RPMI7951 (cell line): ENCODE data around the gene ATP11A. TPM values are rescaled to one million over a fixed set of nuclear protein-coding genes. Genes with fewer than 3 reads are reported as not detected.
"Not testable (repeated sequence)": the region's sequence is repeated elsewhere in the genome, so short reads cannot be mapped to it uniquely, and the experiment has no call there.

Experiments used
- DNase-seq: peaks from one replicate; pipeline ENCODE4 v3.0.0-alpha.2; 2012; ENCODE audit warnings: low read depth
- total RNA-seq: library from RNA; depleted of rRNA; stranded (reverse); fragments of >200 nt; shearing (Covaris generic); gene quantifications from 2 replicates; pipeline ENCODE4 v1.2.3, GENCODE V29; 2014

ATP11A gene
- total RNA-seq, 1 experiment from 2014 or later: 2.2 TPM

DNA sequence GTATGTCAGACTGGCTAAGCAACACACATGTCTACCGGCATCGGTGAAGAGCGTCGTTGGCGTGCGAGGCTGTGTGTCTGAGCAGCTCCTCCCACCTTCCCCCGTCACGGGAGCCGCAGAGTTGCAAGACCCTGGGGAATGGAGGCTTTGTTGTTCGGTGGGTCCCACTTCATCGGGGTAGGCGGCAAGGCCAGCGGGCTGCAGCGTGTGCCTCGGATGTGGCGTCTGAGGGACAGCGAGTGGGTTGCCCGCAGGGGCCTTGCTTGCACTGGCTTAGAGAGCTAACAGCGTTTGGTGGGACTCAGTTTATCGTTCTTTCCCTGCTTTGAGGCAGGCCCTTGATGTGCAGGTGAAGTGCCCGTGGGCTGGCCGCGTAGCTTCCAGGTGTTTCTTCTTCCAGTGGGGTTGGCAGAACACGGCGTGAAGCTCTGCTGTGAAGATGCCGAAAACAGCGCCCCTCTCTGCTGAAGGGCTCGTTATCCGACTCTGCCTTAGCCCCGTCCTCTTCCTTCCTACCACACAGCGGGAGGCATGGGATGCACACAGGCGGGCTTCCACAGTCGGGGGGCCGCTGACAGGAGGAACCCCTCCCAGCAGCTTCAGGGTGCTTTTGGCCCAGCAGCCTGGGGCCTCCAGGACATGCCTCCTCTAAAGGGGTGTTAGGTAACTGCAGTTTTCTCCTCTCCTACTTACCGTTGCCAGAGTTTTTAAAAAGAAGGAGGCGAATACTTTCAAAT is 85.2 kb downstream of the ATP11A start:
- no peak for DNase-seq

DNA sequence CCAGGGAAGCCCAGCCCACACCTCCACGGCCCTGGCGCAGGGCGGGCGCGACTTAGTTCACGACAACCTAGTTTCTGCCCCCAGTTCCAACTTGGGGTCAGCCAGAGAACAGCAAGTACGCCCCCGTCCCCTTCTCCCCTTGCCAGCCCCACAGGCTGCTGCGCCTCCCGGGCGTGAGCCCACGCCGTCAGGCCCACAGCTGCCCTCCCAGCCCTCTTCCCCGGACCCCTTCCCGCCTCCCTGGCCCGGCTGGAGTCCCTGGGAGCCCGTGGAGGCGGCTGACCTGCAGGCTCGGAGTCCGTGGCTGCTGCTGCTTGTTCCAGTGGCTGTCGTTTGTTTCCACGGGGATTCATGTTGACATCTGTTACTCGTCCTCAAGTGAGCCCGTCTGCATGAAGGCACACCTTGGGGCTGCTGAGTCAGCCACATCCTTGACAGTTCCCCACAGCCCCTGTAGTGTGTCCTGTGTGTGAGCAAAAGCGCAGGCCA is 86.0 kb downstream of the ATP11A start:
- DNase-seq: no peak

DNA sequence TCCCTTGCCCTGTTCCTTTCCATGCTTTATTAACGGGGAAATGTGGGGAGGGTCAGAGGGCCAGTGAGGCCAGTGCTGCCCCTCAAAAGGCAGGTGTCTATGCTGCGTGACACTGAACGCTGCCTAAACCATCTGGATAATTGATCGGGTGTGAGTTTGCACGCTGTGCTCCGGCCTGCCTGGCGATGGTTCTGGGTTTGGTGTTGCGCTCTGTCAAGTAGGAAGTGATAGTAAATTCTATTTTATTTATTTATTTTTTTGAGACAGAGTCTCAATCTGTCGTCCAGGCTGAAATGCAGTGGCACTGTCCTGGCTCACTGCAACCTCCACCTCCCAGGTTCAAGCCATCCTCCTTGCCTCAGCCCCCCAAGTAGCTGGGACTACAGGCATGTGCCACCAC is 86.5 kb downstream of the ATP11A start:
- no peak for DNase-seq

DNA sequence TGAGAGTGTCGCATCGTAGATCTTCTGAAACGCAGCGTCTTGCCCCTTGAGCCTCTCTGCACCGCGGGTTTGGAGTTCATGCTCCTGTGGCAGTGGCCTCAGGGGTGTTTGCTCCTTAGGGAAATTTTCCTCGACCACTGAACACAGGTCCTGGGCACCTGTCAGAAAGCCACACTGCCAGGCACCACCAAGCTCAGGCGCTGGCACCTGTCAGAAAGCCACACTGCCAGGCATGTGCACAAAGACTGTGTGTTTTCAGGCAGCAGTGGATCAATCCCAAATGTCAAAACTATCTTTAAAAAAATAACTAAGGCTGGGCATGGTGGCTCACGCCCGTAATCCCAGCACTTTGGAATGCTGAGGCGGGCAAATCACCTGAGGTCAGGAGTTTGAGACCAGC is 87.1 kb downstream of the ATP11A start:
- no peak for DNase-seq

DNA sequence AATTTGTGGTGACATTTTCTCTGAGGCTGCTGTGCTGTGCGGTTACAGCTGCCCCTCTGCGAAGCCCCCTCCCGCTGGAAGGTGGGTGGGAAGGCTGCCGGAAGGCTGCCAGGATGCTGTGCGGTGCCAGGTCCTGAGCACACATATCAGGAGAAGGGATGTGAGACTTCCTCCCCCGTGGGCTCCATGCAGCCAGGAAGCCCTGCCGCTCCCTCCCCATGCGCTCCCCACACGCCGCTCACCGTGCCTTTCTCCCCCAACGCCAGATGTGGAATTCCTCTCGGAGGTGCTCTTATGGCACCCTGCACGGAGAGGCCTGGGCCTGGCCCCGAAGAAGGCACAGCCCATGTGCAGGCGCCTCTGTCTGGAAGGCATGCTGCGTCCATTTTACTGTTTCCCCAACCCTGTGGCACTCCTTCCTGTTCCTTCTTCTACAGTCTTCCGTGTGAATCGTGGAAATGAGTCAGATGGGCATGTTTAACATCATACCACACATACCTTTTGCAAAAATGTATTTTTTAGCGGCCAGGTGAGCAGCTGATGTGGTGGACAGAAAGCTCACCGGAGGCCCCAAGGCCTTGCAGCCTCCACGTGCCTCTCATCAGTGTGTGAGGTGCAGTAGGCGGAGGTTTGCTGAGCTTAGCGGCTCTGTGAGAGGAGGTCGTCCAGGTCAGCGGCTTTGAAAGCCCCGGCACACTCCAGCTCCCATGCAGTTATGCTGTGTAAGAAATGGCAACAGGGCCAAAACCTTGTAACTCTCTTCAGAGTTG is 88.0 kb downstream of the ATP11A start:
- no peak for DNase-seq

DNA sequence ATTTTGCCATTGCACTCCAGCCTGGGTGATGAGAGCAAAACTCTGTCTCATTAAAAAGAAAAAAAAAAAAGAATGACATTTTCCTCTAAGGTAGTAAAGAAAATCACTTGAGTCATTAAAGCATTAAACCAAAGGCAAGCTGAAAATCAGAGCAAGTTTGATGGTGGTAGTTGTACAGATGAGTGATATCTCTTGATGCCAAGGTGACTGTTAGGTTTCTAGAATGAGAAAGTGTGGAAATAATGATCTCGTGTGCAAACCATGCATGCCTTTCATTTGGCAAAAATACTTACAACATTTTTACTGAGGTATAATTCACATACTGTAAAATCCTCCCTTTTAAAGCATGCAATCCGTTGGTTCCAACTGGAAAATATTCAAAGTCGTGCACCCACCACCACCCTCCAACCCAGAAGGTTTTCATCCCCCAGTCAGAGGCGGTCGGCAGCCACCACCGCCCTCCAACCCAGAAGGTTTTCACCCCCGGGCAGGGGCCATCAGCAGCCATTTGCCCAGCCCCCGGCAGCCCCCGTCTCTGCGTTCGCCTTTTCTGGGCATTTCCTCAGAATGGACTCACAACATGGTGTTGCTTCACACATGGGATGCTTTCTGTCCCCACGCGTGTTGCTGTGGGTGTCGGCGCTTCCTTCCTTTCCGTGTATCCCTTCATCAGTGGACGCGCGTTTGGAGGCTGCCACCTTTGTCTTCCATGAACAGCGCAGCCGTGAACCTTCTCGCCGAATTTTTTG is 90.2 kb downstream of the ATP11A start:
- no peak for DNase-seq

DNA sequence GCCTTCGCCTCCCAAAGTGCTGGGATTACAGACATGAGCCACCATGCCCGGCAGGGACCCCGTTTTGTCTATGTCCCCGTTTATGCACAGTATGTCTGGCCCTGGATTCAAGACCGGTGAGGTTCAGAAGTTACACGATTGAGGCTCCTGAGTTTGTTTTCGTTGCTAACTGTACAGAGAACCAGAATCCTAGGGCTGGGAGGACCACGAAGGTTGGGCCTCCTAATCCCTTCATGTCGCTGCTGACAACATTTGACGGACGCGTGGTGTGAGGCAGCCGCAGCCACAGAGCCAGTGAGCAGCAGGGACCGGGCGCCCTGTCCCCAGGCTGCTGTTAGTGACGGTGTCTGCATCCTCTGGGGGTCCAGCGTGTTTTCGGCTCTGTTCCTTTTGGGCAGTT is 91.4 kb downstream of the ATP11A start:
- DNase-seq: no peak

DNA sequence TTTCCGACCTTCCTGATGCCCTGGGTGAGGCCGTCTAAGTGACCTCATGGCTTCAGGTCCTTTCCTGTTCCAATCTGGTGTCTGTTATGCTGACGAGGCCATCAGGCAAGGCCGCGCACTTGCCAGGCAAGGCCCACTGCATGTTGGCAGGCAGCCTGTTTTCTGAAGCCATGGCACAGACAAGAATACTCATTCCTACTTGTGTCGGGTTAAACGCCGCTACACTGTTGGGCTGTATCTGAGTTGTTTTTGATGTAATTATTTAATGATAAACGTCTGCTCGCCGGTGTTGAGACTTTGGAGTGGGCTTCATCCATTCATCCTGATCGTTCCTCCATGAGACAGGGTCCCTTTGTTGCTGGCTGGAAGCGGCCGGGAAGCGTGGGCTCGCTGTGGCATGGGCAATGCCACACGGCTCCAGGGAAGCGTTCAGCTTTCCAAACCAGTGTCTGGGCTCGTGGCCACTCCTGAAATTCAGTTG is 92.1 kb downstream of the ATP11A start:
- no peak for DNase-seq

DNA sequence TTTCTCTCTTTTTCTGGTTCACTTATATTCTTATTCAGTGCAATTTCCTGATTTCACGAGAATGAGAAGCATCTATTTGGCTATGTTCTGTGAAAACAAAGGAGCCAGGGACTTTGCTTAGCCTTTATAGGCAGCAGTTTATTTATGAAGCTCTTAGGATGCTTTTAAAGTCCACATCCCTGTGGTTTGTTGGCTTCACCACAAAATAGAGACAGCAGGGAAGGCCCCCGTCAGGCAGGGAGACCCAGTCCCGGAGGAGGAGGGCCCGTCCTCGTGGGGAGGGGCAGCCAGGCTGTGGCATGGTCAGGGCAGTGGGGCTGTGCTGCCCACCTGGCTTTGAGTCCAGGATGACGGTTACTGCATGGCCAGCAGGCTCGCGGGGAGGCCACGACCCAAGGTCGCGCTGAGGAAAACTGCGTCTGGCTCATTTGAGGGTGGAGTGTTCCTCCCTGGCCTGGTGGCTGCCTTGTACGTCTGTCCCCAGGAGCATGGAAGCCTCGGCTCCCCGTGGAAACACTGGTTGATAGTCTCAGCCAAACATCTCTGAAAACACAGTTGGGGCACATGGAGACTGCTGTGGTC is 92.7 kb downstream of the ATP11A start:
- DNase-seq: no peak

DNA sequence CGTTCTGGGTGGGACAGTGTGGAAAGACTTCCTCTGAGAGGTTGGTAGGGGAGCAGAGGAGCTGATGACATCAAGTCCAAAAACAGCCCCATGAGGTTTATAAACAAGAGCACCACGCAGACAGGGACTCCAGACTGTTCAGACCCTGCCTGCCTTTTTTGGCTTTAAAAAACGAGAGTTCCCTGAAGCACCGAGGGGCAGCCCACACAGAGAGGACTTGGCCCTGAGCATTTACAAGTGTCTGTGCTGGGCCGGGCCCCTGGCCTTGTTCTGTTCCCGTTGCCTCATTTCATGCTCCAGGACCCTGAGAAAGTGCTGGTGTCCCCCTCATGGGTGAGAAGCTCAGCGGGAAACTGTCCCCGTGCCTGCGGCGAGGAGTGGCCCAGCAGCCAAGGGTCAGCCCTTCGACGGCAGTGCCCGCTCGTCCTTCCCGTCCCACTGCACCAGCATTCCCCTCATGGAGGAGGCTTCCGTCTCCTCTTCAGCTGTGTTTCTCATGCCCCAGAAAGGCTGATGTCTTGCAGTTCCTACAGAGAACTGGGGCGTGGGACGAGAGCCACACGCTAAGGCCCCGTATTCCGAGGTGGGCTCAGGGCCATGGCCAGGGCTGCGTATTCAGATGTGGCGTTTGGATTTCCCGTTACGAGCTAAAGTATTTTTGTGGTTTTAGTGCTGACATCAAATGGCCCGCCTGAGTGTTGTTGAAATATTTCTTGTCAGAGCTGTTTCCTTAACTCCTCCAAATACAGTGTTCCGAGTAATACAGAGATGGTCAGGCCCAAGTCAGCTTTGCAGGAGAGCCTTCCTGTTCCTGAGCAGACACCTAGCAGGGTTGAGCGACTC is 93.5 kb downstream of the ATP11A start:
- DNase-seq: no peak

DNA sequence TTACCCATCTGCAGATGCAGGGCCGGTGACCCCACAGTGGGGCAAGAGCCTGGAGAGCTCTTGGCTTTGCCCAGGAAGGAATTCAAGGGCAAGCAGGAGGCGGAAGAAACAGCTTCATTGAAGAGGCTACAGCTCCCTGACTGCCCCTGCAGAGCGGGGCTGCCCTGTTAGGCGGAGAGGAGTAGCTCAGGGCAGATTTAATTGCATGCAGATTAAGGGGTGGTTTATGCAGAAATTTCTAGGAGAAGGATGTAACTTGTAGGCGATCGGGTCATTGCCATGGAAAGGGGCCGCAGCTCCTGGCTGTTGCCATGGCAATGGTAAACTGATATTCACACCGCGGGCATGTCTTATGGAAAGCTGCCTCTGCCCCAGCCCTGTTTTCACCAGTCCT is 94.1 kb downstream of the ATP11A start:
- DNase-seq: no peak

DNA sequence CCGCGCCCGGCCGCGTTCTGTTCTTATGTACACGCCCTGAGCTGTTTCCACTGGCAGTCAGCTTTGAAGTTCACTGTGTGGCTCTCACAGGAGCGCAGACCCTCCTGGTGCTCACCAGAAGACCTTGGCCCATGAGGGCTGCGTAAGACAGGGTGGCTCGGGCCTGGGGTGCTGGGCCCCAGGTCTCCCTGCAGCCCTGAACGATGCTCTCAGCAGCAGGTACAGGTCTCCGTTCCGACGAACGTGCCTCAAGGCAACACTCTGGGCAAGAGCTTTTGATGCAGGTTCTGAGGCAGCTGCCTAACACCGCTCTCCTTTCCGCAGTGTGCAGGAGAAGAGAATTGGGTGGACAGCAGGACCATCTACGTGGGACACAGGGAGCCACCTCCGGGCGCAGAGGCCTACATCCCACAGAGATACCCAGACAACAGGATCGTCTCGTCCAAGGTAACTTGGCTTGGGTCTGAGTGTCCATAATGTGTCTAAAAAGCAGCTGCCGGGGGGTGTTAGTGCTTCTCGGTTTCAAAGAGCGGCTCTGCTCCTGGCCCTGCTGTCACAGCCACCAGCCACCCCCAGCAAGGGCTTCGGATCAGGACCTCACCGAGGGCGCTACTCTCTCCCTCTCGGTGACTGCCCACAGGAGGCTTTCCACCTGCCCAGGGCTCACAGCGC is 95.1 kb downstream of the ATP11A start:
- DNase-seq: no peak

DNA sequence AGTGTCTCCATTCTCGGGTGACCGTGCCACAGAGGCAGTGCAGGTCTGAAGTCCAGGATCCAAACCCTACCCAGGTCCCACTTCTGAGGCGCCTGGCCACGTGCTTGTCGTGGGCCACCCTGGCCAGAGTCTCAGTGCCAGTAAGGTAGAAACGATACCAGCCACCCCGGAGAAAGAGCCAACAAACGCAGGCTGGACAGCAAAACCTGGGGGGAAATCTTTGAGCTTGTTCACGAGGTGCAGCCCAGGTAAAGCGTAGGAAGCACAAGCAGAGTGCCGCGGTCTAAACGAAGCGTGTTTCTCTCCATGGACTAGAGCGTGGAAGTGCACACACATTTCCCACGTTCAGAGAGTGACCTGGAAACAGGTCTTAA is 95.6 kb downstream of the ATP11A start:
- no peak for DNase-seq

DNA sequence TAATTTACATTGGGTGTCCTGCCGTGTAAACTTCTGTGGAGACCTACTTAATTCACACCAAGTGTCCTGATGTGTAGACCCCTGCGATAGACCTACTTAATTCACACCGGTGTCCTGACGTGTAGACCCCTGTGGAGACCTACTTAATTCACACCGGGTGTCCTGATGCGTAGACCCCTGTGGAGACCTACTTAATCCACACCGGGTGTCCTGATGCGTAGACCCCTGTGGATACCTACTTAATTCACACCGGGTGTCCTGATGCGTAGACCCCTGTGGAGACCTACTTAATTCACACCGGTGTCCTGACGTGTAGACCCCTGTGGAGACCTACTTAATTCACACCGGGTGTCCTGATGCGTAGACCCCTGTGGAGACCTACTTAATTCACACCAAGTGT is 97.0 kb downstream of the ATP11A start:
- not testable (repeated sequence) for DNase-seq

DNA sequence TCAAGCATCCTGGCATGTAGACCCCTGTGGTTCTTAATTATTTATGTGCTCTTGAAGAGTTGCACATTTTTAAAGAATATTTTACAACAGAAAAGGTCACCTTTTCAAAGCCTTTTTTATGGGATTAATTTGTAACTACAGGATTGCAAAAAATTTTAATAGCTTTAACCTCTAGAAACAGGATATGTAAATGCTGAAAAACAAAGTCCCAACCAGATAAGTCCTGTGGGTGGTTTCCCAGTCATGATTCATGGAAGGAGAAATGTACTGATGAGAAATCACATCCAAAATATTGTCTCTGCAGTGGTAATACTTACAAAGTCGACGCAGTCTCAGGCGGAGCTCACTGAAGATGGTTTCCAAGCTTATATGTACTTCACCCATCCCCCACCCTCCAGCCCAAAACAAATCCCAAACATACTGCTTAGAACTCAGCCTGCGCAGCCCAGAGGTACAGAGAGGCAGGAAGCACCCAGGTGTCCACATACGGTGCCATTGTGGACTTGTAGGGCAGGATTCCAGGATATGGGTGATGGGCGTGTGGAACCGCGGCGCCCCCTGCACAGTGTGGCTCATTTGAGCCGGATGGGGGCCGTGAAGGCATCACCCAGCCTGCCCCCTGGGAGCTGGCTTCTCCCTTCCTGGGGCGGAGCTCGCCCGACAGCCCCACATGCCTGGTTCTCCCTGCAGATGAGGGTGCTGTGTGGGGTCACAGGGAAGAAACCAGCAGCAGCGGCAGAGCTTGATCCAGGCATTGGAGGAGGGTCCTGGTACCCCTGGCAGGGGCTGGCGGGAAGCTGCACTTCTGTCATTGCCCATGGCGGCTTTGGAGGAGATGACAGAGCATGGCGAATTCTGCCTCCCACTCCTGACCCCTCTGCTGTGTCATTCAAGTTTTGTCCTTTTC is 101.2 kb downstream of the ATP11A start:
- no peak for DNase-seq

DNA sequence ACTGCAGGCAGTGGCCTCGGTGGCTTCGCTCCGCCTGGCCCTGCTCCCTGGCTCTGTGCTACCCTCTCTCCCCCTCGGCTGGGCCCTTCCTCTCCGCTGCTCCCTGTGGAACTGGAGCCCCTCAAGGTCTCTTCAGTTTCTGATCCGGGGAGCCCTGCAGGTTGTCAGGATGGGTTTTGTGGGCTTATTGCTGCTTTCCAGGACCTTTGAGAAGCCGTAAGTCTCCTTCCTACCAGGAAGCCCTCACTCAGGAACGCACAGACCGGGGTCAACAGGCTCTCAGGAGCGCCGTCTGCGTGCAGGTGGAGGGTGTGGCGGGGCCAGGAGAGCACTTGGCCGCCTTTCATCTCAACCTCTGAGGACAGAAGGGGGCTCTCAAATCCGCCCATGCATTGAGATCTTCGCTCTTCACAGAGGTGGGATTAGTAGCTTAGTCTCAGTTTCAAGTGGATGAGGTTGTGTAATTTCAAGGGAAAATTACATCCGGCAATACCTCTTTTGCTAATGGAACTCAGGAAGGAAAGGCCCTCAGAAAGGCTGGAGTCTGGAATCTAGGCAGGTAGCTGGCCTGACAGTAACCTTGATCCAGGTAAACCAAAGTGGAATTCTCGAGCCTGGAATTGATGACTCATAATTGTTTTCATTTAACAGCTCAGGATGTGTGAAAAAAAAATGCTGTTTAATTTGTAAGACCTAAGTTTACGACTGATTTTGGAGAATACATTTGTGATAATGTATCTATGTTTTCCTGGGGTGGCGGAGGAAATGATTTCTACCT is 102.0 kb downstream of the ATP11A start:
- no peak for DNase-seq

DNA sequence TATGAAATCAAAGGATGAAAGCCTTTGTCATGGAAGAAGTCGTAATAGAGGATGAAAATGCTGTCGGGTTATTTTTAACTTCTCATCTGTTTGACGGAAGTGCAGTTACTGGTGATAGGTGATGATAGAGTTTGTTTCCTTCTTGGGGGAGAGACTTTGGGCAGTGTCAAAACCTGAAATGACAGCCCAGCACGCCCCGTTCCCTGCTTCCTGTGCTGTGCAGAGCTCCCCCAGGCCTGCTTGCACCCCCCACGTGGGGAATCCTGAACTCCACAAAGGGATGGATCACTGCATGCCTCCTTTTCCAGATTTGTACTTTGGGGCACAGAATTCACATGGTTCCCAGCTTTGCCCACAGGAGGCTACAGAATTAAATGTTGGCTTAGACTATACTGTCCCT is 102.7 kb downstream of the ATP11A start:
- DNase-seq: no peak

DNA sequence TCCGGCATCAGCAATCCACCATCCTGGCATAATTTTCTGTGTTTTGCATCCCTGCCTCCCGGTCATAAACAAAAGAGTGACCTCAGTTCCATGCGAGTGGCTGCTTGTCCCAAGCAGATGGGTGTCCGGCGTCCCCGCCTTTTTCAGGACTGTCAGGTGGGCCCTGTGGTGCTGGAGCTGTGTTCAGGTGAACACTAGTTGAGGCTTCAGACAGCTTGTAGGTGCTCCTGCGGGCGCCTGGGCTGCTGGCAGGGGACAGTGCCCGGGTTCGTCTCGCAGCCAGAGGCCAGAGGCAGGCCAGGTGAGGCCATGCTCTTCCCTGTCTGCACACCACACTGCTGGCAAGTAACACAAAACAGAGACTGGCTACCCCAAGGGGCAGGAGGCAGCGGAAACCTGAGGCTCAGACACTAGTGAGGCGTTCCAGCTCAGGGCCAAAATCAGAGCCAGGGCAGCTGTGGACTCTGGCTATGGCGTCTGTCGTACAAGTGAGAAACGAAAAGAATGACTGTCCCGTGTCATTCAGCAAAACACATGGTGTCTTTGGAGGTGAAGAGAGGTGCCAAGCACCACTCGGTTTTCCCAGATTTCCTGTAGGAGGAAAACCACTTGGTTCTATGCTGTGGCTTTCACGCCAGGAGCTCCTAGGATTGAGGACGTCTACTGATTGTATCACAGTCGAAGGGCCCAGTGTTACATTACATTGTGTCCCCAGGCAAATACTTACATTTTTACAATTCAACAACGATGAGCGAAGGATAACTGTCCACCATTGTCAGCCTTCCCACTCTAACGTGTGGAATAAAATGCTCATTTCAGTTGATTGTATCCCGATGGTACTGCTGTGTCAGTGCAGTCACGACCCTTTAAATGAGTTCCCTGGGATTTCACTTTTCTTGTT is 104.0 kb downstream of the ATP11A start:
- no peak for DNase-seq
